GM18868 (cell line): ENCODE measurements around the gene EHD3.
A peak's percentile ranks its signal among the peaks of the same experiment; 100 is the strongest.

Experiments
- ATAC-seq: cut with Tn5 transposase; IDR thresholded peaks from one replicate; pipeline ENCODE4 v1.9.1; 2021; ENCODE audit warnings: mild to moderate bottlenecking, moderate library complexity; ENCODE audit not compliant: unreplicated experiment

Gene EHD3

GRCh38 chr2:31212659-31213600 is 21.0 kb upstream of the EHD3 start:
- ATAC-seq: no peak

GRCh38 chr2:31213601-31214443 is 20.1 kb upstream of the EHD3 start:
- no peak for ATAC-seq

GRCh38 chr2:31214444-31214915 is 19.5 kb upstream of the EHD3 start:
- ATAC-seq: no peak

- ATAC-seq: peak; percentile 41
Observed at GRCh38 chr2:31216734-31217133, 17.2 kb upstream of the EHD3 start.

- ATAC-seq: peak; percentile 38
Observed at GRCh38 chr2:31217465-31218200, 16.3 kb upstream of the EHD3 start, which contains the start of gene CAPN14. Gene CAPN14, minus strand, starts transcription at chr2:31217515. Its CDS starts 12,068 bp downstream, at chr2:31205447.

- ATAC-seq: peak; percentile 79
Observed at GRCh38 chr2:31219131-31219969, 14.6 kb upstream of the EHD3 start.

- ATAC-seq: no peak
Observed at GRCh38 chr2:31221544-31221943, 12.4 kb upstream of the EHD3 start.

GRCh38 chr2:31222071-31222470 is 11.9 kb upstream of the EHD3 start:
- ATAC-seq: no peak

GRCh38 chr2:31223026-31223425 is 10.9 kb upstream of the EHD3 start:
- ATAC-seq: no peak

GRCh38 chr2:31223749-31224148 is 10.2 kb upstream of the EHD3 start:
- ATAC-seq: no peak

- ATAC-seq: no peak
Observed at GRCh38 chr2:31226266-31226665, 7.7 kb upstream of the EHD3 start.

- no peak for ATAC-seq
Observed at GRCh38 chr2:31227110-31227509, 6.8 kb upstream of the EHD3 start.

- ATAC-seq: no peak
Observed at GRCh38 chr2:31227711-31228125, 6.2 kb upstream of the EHD3 start.

- ATAC-seq: no peak
Observed at GRCh38 chr2:31228717-31229116, 5.2 kb upstream of the EHD3 start.

- ATAC-seq: no peak
Observed at GRCh38 chr2:31230751-31231150, 3.2 kb upstream of the EHD3 start.

GRCh38 chr2:31231571-31232302 is 2.2 kb upstream of the EHD3 start:
- no peak for ATAC-seq

- no peak for ATAC-seq
Observed at GRCh38 chr2:31232586-31232985, 1.4 kb upstream of the EHD3 start.

GRCh38 chr2:31233231-31233630 is 721 bp upstream of the EHD3 start:
- ATAC-seq: no peak
